ENCODE results near the gene CADM2. TPM values are rescaled to one million over a fixed set of nuclear protein-coding genes. Genes with fewer than 3 reads are reported as not detected.

CADM2 gene
- total RNA-seq = 0.65 TPM in 1 of 2 replicates, not detected in the other

DNA sequence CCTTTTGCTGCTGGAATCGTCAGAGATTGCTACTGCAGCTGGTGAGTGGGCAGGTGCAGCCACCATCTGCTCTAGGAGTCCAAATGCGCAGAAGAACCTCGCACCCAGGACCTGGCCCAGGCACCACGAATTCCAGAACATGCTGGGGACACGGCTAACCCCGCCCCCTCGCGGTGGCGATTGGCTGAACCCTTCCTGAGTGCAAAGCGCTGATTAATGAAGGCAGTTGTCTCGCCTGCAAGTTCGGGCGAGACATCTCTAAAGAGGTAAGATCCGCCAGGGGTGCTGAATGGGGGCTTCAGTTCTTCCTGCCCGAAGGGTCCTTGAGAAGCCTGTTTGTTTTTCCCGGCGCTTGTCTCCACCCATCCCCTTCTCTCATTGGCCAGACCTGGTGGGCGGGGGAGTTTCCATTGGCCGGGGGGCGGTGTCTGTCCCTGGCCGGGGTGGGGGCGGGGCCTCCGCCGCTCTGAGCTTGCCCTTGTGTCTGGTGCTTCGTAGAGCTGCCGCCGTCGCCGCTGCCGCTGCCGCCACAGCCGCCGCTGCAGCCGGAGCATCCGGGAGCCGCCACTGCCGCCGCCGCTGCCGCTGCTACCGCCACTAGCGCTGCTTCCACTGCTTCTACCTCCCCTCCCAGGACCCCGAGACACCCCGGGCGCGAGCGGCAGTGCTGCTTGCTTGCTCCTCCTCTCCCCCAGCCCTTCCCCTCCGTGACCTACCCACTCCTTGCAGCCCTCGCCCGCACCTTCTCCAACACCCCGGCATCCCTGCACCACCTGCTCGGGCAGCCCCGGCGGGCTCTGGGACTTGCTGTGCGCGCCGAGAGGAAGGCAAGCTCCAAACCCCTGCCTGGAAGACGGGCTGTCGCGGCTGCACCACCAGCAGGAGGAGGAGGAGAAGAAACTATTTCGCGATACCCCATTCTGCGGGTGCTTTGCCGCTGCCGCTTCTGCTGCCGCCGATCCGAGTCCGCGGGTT lies at the start of gene CADM2:
Gene CADM2, plus strand, starts transcription at position 495 of the 975 bp plus-strand sequence.

